Thyroid gland (tissue), 4 donors: Measurements from ENCODE around the gene FAIM2.

Source experiments
- POLR2A ChIP-seq, 2 donors: fragments of 450-650 bp; IDR thresholded peaks; one replicate each; pipeline ENCODE4 v1.6.1; 2017; ENCODE audit warnings: antibody characterized with exemption in 2 of 2, mild to moderate bottlenecking in 2 of 2, moderate library complexity in 1 of 2
- TF ChIP-seq, protein P1 (sequence below), 6 experiments: fragments of 200-600 bp in 3 of 6; fragments of 450-650 bp in 3 of 6; sonication (generic) in 3 of 6; IDR thresholded peaks; one replicate each; pipeline ENCODE4 v1.5.1; 2016 to 2019; ENCODE audit warnings: antibody characterized with exemption in 6 of 6, mild to moderate bottlenecking in 2 of 6, inconsistent platforms in 1 of 6, moderate library complexity in 1 of 6

- TF ChIP-seq, protein P1, sequence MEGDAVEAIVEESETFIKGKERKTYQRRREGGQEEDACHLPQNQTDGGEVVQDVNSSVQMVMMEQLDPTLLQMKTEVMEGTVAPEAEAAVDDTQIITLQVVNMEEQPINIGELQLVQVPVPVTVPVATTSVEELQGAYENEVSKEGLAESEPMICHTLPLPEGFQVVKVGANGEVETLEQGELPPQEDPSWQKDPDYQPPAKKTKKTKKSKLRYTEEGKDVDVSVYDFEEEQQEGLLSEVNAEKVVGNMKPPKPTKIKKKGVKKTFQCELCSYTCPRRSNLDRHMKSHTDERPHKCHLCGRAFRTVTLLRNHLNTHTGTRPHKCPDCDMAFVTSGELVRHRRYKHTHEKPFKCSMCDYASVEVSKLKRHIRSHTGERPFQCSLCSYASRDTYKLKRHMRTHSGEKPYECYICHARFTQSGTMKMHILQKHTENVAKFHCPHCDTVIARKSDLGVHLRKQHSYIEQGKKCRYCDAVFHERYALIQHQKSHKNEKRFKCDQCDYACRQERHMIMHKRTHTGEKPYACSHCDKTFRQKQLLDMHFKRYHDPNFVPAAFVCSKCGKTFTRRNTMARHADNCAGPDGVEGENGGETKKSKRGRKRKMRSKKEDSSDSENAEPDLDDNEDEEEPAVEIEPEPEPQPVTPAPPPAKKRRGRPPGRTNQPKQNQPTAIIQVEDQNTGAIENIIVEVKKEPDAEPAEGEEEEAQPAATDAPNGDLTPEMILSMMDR (IDR thresholded peaks at IDR 0.05): no peak
- no peak for TF ChIP-seq POLR2A (IDR thresholded peaks at IDR 0.05)
Measured at GRCh38 chr12:49920915-49921286, 17.2 kb upstream of the FAIM2 start.
